Gastrocnemius medialis (tissue), 4 donors: ENCODE data around the gene EPHA4.

Source experiments
- CTCF ChIP-seq, 5 experiments: fragments of 450-650 bp in 3 of 5; fragments of 200-600 bp in 2 of 5; sonication (generic) in 2 of 5; IDR thresholded peaks in 4 of 5; conservative IDR thresholded peaks in 1 of 5; 1 replicate in 4 of 5; 2 replicates in 1 of 5; pipeline ENCODE4 v1.5.1; 2016 to 2019; ENCODE audit warnings: antibody characterized with exemption in 5 of 5, mild to moderate bottlenecking in 3 of 5, moderate library complexity in 3 of 5
- POLR2A ChIP-seq, 2 donors: fragments of 450-650 bp; IDR thresholded peaks; one replicate each; pipeline ENCODE4 v1.6.1; 2017; ENCODE audit warnings: antibody characterized with exemption in 2 of 2, mild to moderate bottlenecking in 2 of 2, moderate library complexity in 2 of 2

- TF ChIP-seq CTCF (IDR thresholded peaks at IDR 0.05 in 4 of 5, conservative IDR thresholded peaks at IDR 0.05 in 1 of 5) (no peak), POLR2A (IDR thresholded peaks at IDR 0.05) (no peak)
Observed at GRCh38 chr2:221390878-221391277, 181.2 kb downstream of the EPHA4 start.
